Measurements from ENCODE around the gene FREM1.

DNA sequence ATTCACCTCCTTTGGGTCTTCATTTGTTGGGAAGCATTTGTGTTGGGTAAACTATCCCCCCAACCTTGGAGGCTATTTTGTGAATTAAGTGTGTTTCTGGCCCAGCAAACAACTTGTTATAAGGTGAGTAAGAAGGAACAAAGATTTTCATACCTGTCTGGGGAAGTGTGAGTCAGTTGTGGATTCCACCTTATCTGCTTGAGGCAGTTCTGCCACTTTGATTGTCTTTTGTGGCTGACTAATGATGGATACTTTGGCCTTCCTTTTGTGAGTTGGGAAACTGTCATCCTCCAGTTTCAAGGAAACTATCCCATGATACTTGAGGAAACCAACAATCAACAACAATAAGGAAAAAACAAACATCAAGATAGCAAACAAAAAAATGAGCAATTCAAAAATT lies 163.1 kb downstream of the FREM1 start:
- TF ChIP-seq, protein P1, sequence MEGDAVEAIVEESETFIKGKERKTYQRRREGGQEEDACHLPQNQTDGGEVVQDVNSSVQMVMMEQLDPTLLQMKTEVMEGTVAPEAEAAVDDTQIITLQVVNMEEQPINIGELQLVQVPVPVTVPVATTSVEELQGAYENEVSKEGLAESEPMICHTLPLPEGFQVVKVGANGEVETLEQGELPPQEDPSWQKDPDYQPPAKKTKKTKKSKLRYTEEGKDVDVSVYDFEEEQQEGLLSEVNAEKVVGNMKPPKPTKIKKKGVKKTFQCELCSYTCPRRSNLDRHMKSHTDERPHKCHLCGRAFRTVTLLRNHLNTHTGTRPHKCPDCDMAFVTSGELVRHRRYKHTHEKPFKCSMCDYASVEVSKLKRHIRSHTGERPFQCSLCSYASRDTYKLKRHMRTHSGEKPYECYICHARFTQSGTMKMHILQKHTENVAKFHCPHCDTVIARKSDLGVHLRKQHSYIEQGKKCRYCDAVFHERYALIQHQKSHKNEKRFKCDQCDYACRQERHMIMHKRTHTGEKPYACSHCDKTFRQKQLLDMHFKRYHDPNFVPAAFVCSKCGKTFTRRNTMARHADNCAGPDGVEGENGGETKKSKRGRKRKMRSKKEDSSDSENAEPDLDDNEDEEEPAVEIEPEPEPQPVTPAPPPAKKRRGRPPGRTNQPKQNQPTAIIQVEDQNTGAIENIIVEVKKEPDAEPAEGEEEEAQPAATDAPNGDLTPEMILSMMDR (IDR thresholded peaks at IDR 0.05) = no peak
- TF ChIP-seq POLR2AphosphoS5 (IDR thresholded peaks at IDR 0.05) (no peak), POLR2A (IDR thresholded peaks at IDR 0.05) (no peak)
